Esophagus muscularis mucosa (tissue), 4 donors: Measurements from ENCODE around the gene METTL5. TPM values are rescaled to one million over a fixed set of nuclear protein-coding genes. Genes with fewer than 3 reads are reported as not detected.
"Not testable (repeated sequence)": the region's sequence is repeated elsewhere in the genome, so short reads cannot be mapped to it uniquely, and the experiment has no call there.

Experiments used
- DNase-seq: peaks from one replicate; pipeline ENCODE4 v3.0.0-alpha.2; 2017; ENCODE audit errors: extremely low spot score
- H3K27ac ChIP-seq, 4 donors: fragments of 200-600 bp; sonication (generic); replicated peaks in 1 of 4; 1 replicate in 3 of 4; 2 replicates in 1 of 4; pipeline ENCODE4 v1.5.1; 2016 to 2019; ENCODE audit warnings: mild to moderate bottlenecking in 1 of 4
- H3K27me3 ChIP-seq, 4 donors: fragments of 200-600 bp; sonication (generic); one replicate each; pipeline versions ENCODE4 v1.5.1 to v1.6.0; 2016 to 2019
- H3K36me3 ChIP-seq, 4 donors: fragments of 200-600 bp; sonication (generic); one replicate each; pipeline ENCODE4 v1.5.1; 2016 to 2019
- H3K4me1 ChIP-seq, 4 donors: fragments of 200-600 bp; sonication (generic); one replicate each; pipeline ENCODE4 v1.5.1; 2016 to 2019
- H3K4me3 ChIP-seq, 4 donors: fragments of 200-600 bp; sonication (generic); 1 replicate in 2 of 4; 2 replicates in 2 of 4; pipeline ENCODE4 v1.5.1; 2016 to 2019; ENCODE audit warnings: mild to moderate bottlenecking in 4 of 4, moderate library complexity in 1 of 4
- H3K9me3 ChIP-seq, 4 donors: fragments of 200-600 bp; sonication (generic); 1 replicate in 3 of 4; 2 replicates in 1 of 4; pipeline ENCODE4 v1.5.1; 2016 to 2019
- EP300 ChIP-seq: sonication (generic); formaldehyde crosslinking; IDR thresholded peaks from one replicate; pipeline ENCODE4 v1.6.1; 2017; ENCODE audit warnings: antibody characterized with exemption
- POLR2A ChIP-seq: fragments of 450-650 bp; IDR thresholded peaks from one replicate; pipeline ENCODE4 v1.6.1; 2017; ENCODE audit warnings: antibody characterized with exemption, moderate library complexity, mild to moderate bottlenecking, low read depth
- POLR2AphosphoS5 ChIP-seq, 2 donors: sonication (generic); formaldehyde crosslinking; IDR thresholded peaks; one replicate each; pipeline ENCODE4 v1.6.1; 2017; ENCODE audit warnings: antibody characterized with exemption in 2 of 2
- WGBS: methylation state at CpG from one replicate; pipeline ENCODE4 v1.1.5; 2018; 5-methylcytosine and 5-hydroxymethylcytosine counted together
- intact Hi-C: fragments of 100-400 bp; cut with DNase I; formaldehyde crosslinking; loops from one replicate; pipeline ENCODE4 v1.15.1; 2023
- total RNA-seq, 4 donors: library from RNA; depleted of rRNA; stranded (reverse); fragments of >200 nt; gene quantifications; one replicate each; pipeline versions ENCODE4 v1.1.0 to v1.2.1, GENCODE V29; 2016
- TF ChIP-seq, protein P1 (sequence below), 3 experiments: fragments of 200-600 bp in 2 of 3; fragments of 450-650 bp in 1 of 3; sonication (generic) in 2 of 3; IDR thresholded peaks; one replicate each; pipeline ENCODE4 v1.5.1; 2017 to 2019; ENCODE audit warnings: antibody characterized with exemption in 3 of 3, mild to moderate bottlenecking in 2 of 3, moderate library complexity in 1 of 3

Gene METTL5
- total RNA-seq, 4 donors from 2014 or later = 66.2 to 104 (median 75.2) TPM

DNA sequence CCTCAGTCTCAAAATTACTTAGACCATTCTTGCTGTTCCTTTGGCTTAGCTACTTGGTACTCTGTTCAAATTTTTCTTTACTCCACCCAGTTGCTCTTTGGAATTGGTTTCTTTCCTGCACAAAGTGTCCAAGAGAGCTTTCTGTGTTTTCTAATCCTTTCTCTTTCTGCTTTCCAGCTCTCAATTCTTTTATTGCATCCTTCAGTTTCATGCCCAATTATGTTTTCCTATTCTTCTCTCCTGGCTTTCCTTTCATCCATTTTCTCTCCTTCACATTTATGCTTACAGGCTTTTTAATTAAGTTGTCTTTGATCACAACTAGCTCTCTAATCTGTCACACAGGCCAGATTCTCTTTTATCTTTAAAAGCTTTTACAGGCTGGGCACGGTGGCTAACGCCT, 40.8 kb upstream of the METTL5 start:
- Histone ChIP-seq H3K4me3 (no peak overlapping the region), H3K9me3 (no peaks in the 10 kb centered on the region), H3K36me3 (no peaks in the 10 kb centered on the region), H3K4me1 (peaks cover 11 to 35% (median 20%) of the 10 kb centered on the region in 4 donors), H3K27me3 (no peaks in the 10 kb centered on the region), H3K27ac (no peak overlapping the region)
- no peak for DNase-seq
- intact Hi-C loops = no loop called here
- no peak for TF ChIP-seq EP300
- no peak for TF ChIP-seq POLR2A
- TF ChIP-seq POLR2AphosphoS5 (IDR thresholded peaks at IDR 0.05) = no peak
- TF ChIP-seq, protein P1, sequence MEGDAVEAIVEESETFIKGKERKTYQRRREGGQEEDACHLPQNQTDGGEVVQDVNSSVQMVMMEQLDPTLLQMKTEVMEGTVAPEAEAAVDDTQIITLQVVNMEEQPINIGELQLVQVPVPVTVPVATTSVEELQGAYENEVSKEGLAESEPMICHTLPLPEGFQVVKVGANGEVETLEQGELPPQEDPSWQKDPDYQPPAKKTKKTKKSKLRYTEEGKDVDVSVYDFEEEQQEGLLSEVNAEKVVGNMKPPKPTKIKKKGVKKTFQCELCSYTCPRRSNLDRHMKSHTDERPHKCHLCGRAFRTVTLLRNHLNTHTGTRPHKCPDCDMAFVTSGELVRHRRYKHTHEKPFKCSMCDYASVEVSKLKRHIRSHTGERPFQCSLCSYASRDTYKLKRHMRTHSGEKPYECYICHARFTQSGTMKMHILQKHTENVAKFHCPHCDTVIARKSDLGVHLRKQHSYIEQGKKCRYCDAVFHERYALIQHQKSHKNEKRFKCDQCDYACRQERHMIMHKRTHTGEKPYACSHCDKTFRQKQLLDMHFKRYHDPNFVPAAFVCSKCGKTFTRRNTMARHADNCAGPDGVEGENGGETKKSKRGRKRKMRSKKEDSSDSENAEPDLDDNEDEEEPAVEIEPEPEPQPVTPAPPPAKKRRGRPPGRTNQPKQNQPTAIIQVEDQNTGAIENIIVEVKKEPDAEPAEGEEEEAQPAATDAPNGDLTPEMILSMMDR (IDR thresholded peaks at IDR 0.05) = no peak
- 74% methylated on average over 2 of the region's 2 CpGs for WGBS

DNA sequence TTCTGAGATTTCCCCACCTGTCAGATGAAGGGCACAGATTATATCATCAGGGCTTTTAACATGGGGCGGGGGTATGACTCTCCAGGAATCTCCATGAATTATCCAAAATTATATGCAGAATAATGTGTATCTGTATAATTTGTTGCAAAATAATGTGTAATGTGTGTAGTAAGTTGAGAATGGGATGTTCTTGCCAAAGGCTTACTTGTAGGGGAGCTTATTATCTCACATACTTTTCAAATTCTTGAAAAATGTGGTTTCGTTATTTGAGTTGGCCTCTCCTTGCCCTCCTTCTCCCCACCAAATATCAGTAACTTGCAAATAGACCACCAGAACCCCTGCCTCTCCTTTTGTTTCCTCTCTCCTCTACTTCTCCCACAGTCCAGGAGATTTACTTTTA, 38.1 kb upstream of the METTL5 start:
- Histone ChIP-seq H3K27me3 (no peaks in the 10 kb centered on the region), H3K9me3 (no peaks in the 10 kb centered on the region), H3K4me1 (peaks cover 6 to 29% (median 17%) of the 10 kb centered on the region in 4 donors), H3K27ac (no peak overlapping the region), H3K36me3 (no peaks in the 10 kb centered on the region), H3K4me3 (no peak overlapping the region)
- 84% methylated on average over 2 of the region's 2 CpGs for WGBS
- intact Hi-C loops = no loop called here
- DNase-seq = no peak
- TF ChIP-seq, protein P1 (IDR thresholded peaks at IDR 0.05) = no peak
- no peak for TF ChIP-seq EP300
- TF ChIP-seq POLR2A = no peak
- TF ChIP-seq POLR2AphosphoS5 (IDR thresholded peaks at IDR 0.05) = no peak

DNA sequence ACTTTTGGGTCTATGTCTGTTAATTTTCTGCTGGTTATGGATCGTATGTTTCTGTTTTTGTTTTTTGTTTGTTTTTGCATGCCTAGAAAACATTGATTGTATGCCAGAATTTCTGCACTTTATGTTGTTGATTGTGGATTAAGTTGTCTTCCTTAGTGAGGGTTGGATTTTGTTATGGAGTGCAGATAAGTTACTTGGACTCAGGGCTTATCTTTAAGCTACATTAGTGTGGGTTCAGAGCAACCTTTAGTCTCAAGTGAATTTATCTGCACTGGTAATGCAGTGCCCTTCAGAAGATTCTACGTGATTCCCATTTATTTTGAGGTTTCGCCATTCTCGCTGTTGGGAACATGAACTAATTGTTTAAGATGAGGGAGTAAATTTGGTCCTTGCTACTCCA, 35.4 kb upstream of the METTL5 start:
- H3K4me3 ChIP-seq = no peak overlapping the region
- H3K27me3 ChIP-seq = no peaks in the 10 kb centered on the region
- peaks cover 6 to 21% (median 14%) of the 10 kb centered on the region in 4 donors for H3K4me1 ChIP-seq
- no peak overlapping the region for H3K27ac ChIP-seq
- no peak for DNase-seq
- 95% methylated on average over 4 of the region's 4 CpGs for WGBS
- H3K36me3 ChIP-seq = no peaks in the 10 kb centered on the region
- TF ChIP-seq EP300 (no peak), POLR2AphosphoS5 (IDR thresholded peaks at IDR 0.05) (no peak), POLR2A (no peak)
- TF ChIP-seq, protein P1 (IDR thresholded peaks at IDR 0.05) = no peak
- H3K9me3 ChIP-seq = no peaks in the 10 kb centered on the region
- intact Hi-C loops = no loop called here

DNA sequence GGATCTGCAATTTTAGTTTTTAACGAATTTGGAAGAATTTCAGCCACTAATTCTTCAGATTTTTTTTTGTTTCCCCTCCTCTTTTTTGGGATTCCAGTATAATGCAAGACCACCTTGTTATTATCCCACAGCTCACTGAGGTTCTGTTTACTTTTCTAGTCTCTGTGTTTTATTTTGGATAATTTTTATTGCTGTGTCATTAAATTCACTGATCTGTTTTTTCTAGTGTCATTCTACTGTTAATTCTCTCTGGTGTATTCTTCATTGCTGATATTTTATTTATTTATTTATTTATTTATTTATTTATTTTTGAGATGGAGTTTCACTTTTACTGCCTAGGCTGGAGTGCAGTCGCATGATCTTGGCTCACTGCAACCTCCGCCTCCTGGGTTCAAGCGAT, 34.7 kb upstream of the METTL5 start:
- no peaks in the 10 kb centered on the region for H3K36me3 ChIP-seq
- TF ChIP-seq POLR2A (no peak), POLR2AphosphoS5 (IDR thresholded peaks at IDR 0.05) (no peak), EP300 (no peak)
- TF ChIP-seq, protein P1 (IDR thresholded peaks at IDR 0.05) = no peak
- intact Hi-C loops = no loop called here
- no peaks in the 10 kb centered on the region for H3K27me3 ChIP-seq
- WGBS = 97% methylated on average over 4 of the region's 4 CpGs
- no peak overlapping the region for H3K27ac ChIP-seq
- peaks cover 6 to 17% (median 13%) of the 10 kb centered on the region in 4 donors for H3K4me1 ChIP-seq
- no peaks in the 10 kb centered on the region for H3K9me3 ChIP-seq
- no peak overlapping the region for H3K4me3 ChIP-seq
- DNase-seq = no peak

DNA sequence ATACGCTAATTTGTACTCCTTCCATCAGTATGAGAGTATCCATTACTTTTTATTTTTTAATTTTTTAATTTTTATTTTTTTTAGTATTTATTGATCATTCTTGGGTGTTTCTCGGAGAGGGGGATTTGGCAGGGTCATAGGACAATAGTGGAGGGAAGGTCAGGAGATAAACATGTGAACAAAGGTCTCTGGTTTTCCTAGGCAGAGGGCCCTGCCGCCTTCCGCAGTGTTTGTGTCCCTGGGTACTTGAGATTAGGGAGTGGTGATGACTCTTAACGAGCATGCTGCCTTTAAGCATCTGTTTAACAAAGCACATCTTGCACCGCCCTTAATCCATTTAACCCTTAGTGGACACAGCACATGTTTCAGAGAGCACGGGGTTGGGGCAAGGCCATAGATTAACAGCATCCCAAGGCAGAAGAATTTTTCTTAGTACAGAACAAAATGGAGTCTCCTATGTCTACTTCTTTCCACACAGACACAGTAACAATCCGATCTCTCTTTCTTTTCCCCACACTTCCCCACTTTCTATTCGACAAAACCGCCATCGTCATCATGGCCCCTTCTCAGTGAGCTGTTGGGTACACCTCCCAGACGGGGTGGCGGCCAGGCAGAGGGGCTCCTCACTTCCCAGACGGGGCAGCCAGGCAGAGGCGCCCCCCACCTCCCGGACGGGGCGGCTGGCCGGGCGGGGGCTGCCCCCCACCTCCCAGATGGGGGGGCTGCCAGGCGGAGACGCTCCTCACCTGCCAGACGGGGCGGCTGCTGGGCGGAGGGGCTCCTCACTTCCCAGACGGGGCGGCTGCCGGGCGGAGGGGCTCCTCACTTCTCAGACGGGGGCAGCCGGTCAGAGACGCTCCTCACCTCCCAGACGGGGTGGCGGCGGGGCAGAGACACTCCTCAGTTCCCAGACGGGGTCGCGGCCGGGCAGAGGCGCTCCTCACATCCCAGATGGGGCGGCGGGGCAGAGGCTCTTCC, 30.9 kb upstream of the METTL5 start:
- H3K27me3 ChIP-seq, H3K36me3 ChIP-seq, DNase-seq, H3K4me1 ChIP-seq, intact Hi-C loops, H3K27ac ChIP-seq, H3K9me3 ChIP-seq, H3K4me3 ChIP-seq: not testable (repeated sequence)
- WGBS = 97% methylated on average over 16 of the region's 42 CpGs
